Thymus (tissue), 11 donors: Measurements from ENCODE around the gene UBE3D. TPM values are rescaled to one million over a fixed set of nuclear protein-coding genes. Genes with fewer than 3 reads are reported as not detected.
A peak's percentile ranks its signal among the peaks of the same experiment; 100 is the strongest.

Experiments
- DNase-seq, 9 donors: peaks; one replicate each; pipeline ENCODE4 v3.0.0-alpha.2; 2013; ENCODE audit warnings: low spot score in 9 of 9, low read depth in 6 of 9, missing footprints in 1 of 9
- H3K27ac ChIP-seq, 2 donors: one replicate each; pipeline ENCODE4 v1.5.1; 2013; ENCODE audit warnings: control low read depth in 1 of 2, low read depth in 1 of 2, low read length in 1 of 2, mild to moderate bottlenecking in 1 of 2, moderate library complexity in 1 of 2
- H3K27me3 ChIP-seq, 2 donors: one replicate each; pipeline ENCODE4 v1.5.1; 2013; ENCODE audit warnings: low read length in 1 of 2; ENCODE audit not compliant: control insufficient read depth in 2 of 2, insufficient read depth in 1 of 2
- H3K36me3 ChIP-seq, 2 donors: one replicate each; pipeline ENCODE4 v1.5.1; 2013; ENCODE audit warnings: low read length in 1 of 2, mild to moderate bottlenecking in 1 of 2, moderate library complexity in 1 of 2; ENCODE audit not compliant: control insufficient read depth in 2 of 2, insufficient read depth in 2 of 2
- H3K4me1 ChIP-seq, 2 donors: one replicate each; pipeline ENCODE4 v1.5.1; 2013; ENCODE audit warnings: low read length in 2 of 2; ENCODE audit not compliant: control insufficient read depth in 2 of 2, insufficient read depth in 2 of 2
- H3K4me3 ChIP-seq, 2 donors: one replicate each; pipeline ENCODE4 v1.5.1; 2013; ENCODE audit warnings: low read length in 2 of 2, control low read depth in 1 of 2, mild to moderate bottlenecking in 1 of 2
- H3K9me3 ChIP-seq, 2 donors: one replicate each; pipeline ENCODE4 v1.5.1; 2013; ENCODE audit warnings: low read length in 1 of 2, mild to moderate bottlenecking in 1 of 2; ENCODE audit not compliant: control insufficient read depth in 2 of 2, insufficient read depth in 1 of 2
- WGBS: extraction: QIAGEN DNeasy Blood & Tissue Kit; methylation state at CpG from one replicate; pipeline ENCODE4 v1.1.7; 2013; 5-methylcytosine and 5-hydroxymethylcytosine counted together
- polyA plus RNA-seq: library from polyadenylated mRNA; stranded (reverse); fragments of 200-250 nt; gene quantifications from one replicate; pipeline ENCODE4 v1.2.3, GENCODE V29; 2013
- total RNA-seq: library from RNA; stranded (reverse); fragments of 120-200 nt; gene quantifications from one replicate; pipeline ENCODE4 v1.2.4, GENCODE V29; 2013
- donor health status: healthy.

Gene UBE3D
- total and polyA plus RNA-seq, 2 donors, result 7.0 to 8.2 TPM

GRCh38 chr6:83062225-83062624 is 3.4 kb downstream of the UBE3D start:
- DNase-seq, result no peak
- Histone ChIP-seq H3K27me3 (no peaks in the 10 kb centered on the region), H3K4me3 (no peak overlapping the region), H3K36me3 (no peaks in the 10 kb centered on the region), H3K27ac (no peak overlapping the region), H3K4me1 (peaks cover 0 to 4% of the 10 kb centered on the region in 2 donors), H3K9me3 (no peaks in the 10 kb centered on the region)
- 98% methylated on average over 1 of the region's 1 CpG for WGBS

GRCh38 chr6:83061190-83061589 is 4.5 kb downstream of the UBE3D start:
- Histone ChIP-seq H3K4me1 (peaks cover 0 to 4% of the 10 kb centered on the region in 2 donors), H3K4me3 (no peak overlapping the region), H3K36me3 (peaks cover 0 to 6% of the 10 kb centered on the region in 2 donors), H3K27me3 (no peaks in the 10 kb centered on the region), H3K9me3 (no peaks in the 10 kb centered on the region), H3K27ac (no peak overlapping the region)
- no peak for DNase-seq

- no peak overlapping the region for H3K4me3 ChIP-seq
- H3K4me1 ChIP-seq, result no peaks in the 10 kb centered on the region
- WGBS, result 55% methylated on average over 4 of the region's 4 CpGs
- peaks cover 0 to 10% of the 10 kb centered on the region in 2 donors for H3K36me3 ChIP-seq
- H3K27me3 ChIP-seq, result no peaks in the 10 kb centered on the region
- H3K9me3 ChIP-seq, result no peaks in the 10 kb centered on the region
- peak in 4 of 9 donors; percentile 23 to 59 (median 32) for DNase-seq
- H3K27ac ChIP-seq, result no peak overlapping the region
Measured at GRCh38 chr6:83057705-83058321, 7.8 kb downstream of the UBE3D start.

- 55% methylated on average over 6 of the region's 6 CpGs for WGBS
- H3K4me3 ChIP-seq, result no peak overlapping the region
- H3K27ac ChIP-seq, result no peak overlapping the region
- no peaks in the 10 kb centered on the region for H3K4me1 ChIP-seq
- H3K9me3 ChIP-seq, result no peaks in the 10 kb centered on the region
- H3K36me3 ChIP-seq, result peaks cover 0 to 13% of the 10 kb centered on the region in 2 donors
- no peaks in the 10 kb centered on the region for H3K27me3 ChIP-seq
- peak in 2 of 9 donors; percentile 42 to 50 for DNase-seq
Measured at GRCh38 chr6:83055366-83055964, 10.2 kb downstream of the UBE3D start.

- Histone ChIP-seq H3K27me3 (no peaks in the 10 kb centered on the region), H3K27ac (no peak overlapping the region), H3K4me3 (no peak overlapping the region), H3K9me3 (no peaks in the 10 kb centered on the region), H3K36me3 (peaks cover 0 to 15% of the 10 kb centered on the region in 2 donors), H3K4me1 (no peaks in the 10 kb centered on the region)
- WGBS, result 96% methylated on average over 3 of the region's 3 CpGs
- DNase-seq, result no peak
Measured at GRCh38 chr6:83053678-83054077, 12.0 kb downstream of the UBE3D start.

GRCh38 chr6:83051377-83052172 is 14.1 kb downstream of the UBE3D start:
- Histone ChIP-seq H3K36me3 (peaks cover 0 to 13% of the 10 kb centered on the region in 2 donors), H3K4me3 (no peak overlapping the region), H3K27me3 (no peaks in the 10 kb centered on the region), H3K27ac (no peak overlapping the region), H3K9me3 (no peaks in the 10 kb centered on the region), H3K4me1 (no peaks in the 10 kb centered on the region)
- no peak for DNase-seq
- WGBS, result 85% methylated on average over 5 of the region's 5 CpGs

- Histone ChIP-seq H3K4me1 (no peaks in the 10 kb centered on the region), H3K27me3 (no peaks in the 10 kb centered on the region), H3K4me3 (no peak overlapping the region), H3K36me3 (peaks cover 0 to 3% of the 10 kb centered on the region in 2 donors), H3K27ac (no peak overlapping the region), H3K9me3 (no peaks in the 10 kb centered on the region)
- WGBS, result 97% methylated on average over 7 of the region's 7 CpGs
- no peak for DNase-seq
Measured at GRCh38 chr6:83047065-83047754, 18.4 kb downstream of the UBE3D start.

- Histone ChIP-seq H3K9me3 (no peaks in the 10 kb centered on the region), H3K36me3 (no peaks in the 10 kb centered on the region), H3K4me1 (peaks cover 0 to 3% of the 10 kb centered on the region in 2 donors), H3K4me3 (no peak overlapping the region), H3K27ac (no peak overlapping the region), H3K27me3 (no peaks in the 10 kb centered on the region)
- WGBS, result 97% methylated on average over 6 of the region's 6 CpGs
- no peak for DNase-seq
Measured at GRCh38 chr6:83044091-83044768, 21.4 kb downstream of the UBE3D start.
